Prostate gland (tissue), 2 donors: ENCODE results near the gene PDIA4.
A peak's percentile ranks its signal among the peaks of the same experiment; 100 is the strongest.

Experiments used
- CTCF ChIP-seq, 4 experiments: fragments of 200-600 bp in 2 of 4; fragments of 450-650 bp in 2 of 4; sonication (generic) in 2 of 4; IDR thresholded peaks; 1 replicate in 3 of 4; 2 replicates in 1 of 4; pipeline ENCODE4 v1.5.1; 2016 to 2019; ENCODE audit warnings: antibody characterized with exemption in 4 of 4, mild to moderate bottlenecking in 2 of 4, moderate library complexity in 2 of 4
- POLR2A ChIP-seq: fragments of 450-650 bp; IDR thresholded peaks from one replicate; pipeline ENCODE4 v1.6.1; 2016; ENCODE audit warnings: antibody characterized with exemption, mild to moderate bottlenecking
- POLR2AphosphoS5 ChIP-seq: sonication (generic); formaldehyde crosslinking; IDR thresholded peaks from one replicate; pipeline ENCODE4 v1.6.1; 2017; ENCODE audit warnings: antibody characterized with exemption

GRCh38 chr7:148983200-148984146, 44.8 kb downstream of the PDIA4 start:
- no peak for TF ChIP-seq CTCF (IDR thresholded peaks at IDR 0.05)
- peak; percentile 47 for TF ChIP-seq POLR2AphosphoS5
- TF ChIP-seq POLR2A: no peak
